K562 (cell line): Measurements from ENCODE around the gene GPN1. TPM values are rescaled to one million over a fixed set of nuclear protein-coding genes. Genes with fewer than 3 reads are reported as not detected.

Source experiments
- FOXK2 ChIP-seq, 2 experiments: fragments of 450-650 bp; IDR thresholded peaks in 1 of 2; conservative IDR thresholded peaks in 1 of 2; 2 replicates each; pipeline ENCODE4 v1.6.1; 2016; ENCODE audit warnings: low read depth in 2 of 2, mild to moderate bottlenecking in 1 of 2
- RCOR1 ChIP-seq, 2 experiments: IDR thresholded peaks; 2 replicates each; pipeline ENCODE4 v1.6.1; 2012; ENCODE audit warnings: low read depth in 2 of 2, low read length in 2 of 2, borderline replicate concordance in 1 of 2, improper control_type of control experiment in 1 of 2
- SAFB ChIP-seq: fragments of 200-400 bp; formaldehyde crosslinking; IDR thresholded peaks from 2 replicates; pipeline ENCODE4 v1.6.1; 2017; ENCODE audit warnings: low read depth, low read length, borderline replicate concordance
- TGIF2 ChIP-seq: sonication (generic); formaldehyde crosslinking; IDR thresholded peaks from 2 replicates; pipeline ENCODE4 v1.8.1; 2022; ENCODE audit warnings: mild to moderate bottlenecking, missing genetic modification reagents, moderate library complexity
- ZNF143 ChIP-seq: sonication (generic); formaldehyde crosslinking; IDR thresholded peaks from 2 replicates; pipeline ENCODE4 v1.9.0; 2022; ENCODE audit warnings: mild to moderate bottlenecking, missing genetic modification reagents
- polyA plus RNA-seq, 8 experiments: library from polyadenylated mRNA; depleted of rRNA in 4 of 8; stranded (reverse) in 5 of 8; unstranded in 3 of 8; fragments of >200 nt; fragmentation: Nextera tagmentation in 2 of 8; fragmentation: Illumina TruSeq in 1 of 8; extraction: Ambion mirVana in 2 of 8; extraction: Trizol in 1 of 8; gene quantifications; 2 replicates each; pipeline versions ENCODE4 v1.2.1 to v1.2.3, GENCODE V29; 2011 to 2014; ENCODE audit warnings: inconsistent platforms in 1 of 8, missing spikeins in 1 of 8
- total RNA-seq, 7 experiments: library from RNA; depleted of rRNA in 6 of 7; stranded (reverse); fragments of >200 nt in 6 of 7; fragmentation: Illumina TruSeq in 2 of 7; extraction: Trizol in 2 of 7; gene quantifications; 2 replicates each; pipeline versions ENCODE4 v1.2.1 to v1.2.3, GENCODE V29; 2011 to 2021; ENCODE audit warnings: low replicate concordance in 1 of 7
- TF ChIP-seq, protein P1 (sequence below), 2 experiments: fragments of 450-650 bp; formaldehyde crosslinking in 1 of 2; IDR thresholded peaks; 2 replicates each; pipeline versions ENCODE4 v1.4.0 to v1.6.1; 2014 to 2020; ENCODE audit warnings: mild to moderate bottlenecking in 2 of 2, borderline replicate concordance in 1 of 2, low read depth in 1 of 2
- TF ChIP-seq, protein P2 (sequence below): fragments of 200-400 bp; formaldehyde crosslinking; IDR thresholded peaks from 2 replicates; pipeline ENCODE4 v1.6.1; 2017; ENCODE audit warnings: mild to moderate bottlenecking, low read depth, low read length, moderate library complexity
- TF ChIP-seq, protein P3 (sequence below): fragments of 250-450 bp; sonication (Bioruptor Pico); IDR thresholded peaks from 2 replicates; pipeline ENCODE4 v1.5.1; 2021; ENCODE audit warnings: mild to moderate bottlenecking
- TF ChIP-seq, protein P4 (sequence below): fragments of 150-350 bp; conservative IDR thresholded peaks from 2 replicates; pipeline ENCODE4 v1.6.1; 2014; ENCODE audit warnings: low read length

Gene GPN1
- total and polyA plus RNA-seq, 9 of the 15 experiments (the other 6 are each of a cell fraction or from before 2014, with no cell fraction given): 23.4 to 171 (median 48.2) TPM

DNA sequence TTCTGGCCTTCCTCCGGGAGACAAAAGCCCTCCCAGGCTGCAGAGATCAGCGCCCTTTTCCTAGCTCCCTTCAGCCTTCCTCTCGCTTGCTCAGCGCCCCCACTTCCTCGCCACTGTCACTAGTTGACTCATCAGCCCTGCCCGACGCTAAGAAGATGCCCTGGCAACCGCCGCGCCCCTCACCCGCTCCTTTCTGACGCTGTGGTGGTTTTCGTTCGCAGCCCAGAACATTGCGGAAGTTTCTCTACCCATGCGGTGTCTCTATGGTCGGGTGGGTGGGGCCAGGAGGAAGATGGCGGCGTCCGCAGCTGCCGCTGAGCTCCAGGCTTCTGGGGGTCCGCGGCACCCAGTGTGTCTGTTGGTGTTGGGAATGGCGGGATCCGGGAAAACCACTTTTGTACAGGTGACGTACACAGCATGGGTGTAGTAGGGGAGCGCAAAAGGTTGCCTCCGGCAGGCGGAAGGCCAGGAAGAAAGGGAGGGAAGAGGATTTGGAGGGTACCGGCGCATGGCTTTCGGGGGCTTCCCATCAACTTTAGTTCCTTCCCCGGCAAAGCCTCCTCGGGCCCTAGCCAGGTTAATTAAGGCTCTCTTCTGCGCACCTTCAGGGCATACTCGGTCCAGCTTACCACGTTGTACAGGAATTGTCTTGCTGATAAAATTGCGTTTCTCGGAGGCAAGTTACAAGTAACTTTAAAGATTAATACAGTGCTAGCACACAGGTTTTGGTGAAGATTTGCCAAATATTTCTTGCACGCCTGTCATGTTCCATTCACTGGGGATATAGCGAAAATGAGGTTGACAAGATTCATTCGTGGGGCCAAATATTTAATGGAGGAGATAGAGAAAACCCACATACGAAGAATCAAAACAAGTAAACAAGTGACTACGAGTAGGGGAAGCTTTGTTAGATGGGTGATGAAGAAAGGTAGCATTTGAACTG lies at the start of gene GPN1, which contains the start of gene CCDC121 (continued):
- TF ChIP-seq, protein P1, sequence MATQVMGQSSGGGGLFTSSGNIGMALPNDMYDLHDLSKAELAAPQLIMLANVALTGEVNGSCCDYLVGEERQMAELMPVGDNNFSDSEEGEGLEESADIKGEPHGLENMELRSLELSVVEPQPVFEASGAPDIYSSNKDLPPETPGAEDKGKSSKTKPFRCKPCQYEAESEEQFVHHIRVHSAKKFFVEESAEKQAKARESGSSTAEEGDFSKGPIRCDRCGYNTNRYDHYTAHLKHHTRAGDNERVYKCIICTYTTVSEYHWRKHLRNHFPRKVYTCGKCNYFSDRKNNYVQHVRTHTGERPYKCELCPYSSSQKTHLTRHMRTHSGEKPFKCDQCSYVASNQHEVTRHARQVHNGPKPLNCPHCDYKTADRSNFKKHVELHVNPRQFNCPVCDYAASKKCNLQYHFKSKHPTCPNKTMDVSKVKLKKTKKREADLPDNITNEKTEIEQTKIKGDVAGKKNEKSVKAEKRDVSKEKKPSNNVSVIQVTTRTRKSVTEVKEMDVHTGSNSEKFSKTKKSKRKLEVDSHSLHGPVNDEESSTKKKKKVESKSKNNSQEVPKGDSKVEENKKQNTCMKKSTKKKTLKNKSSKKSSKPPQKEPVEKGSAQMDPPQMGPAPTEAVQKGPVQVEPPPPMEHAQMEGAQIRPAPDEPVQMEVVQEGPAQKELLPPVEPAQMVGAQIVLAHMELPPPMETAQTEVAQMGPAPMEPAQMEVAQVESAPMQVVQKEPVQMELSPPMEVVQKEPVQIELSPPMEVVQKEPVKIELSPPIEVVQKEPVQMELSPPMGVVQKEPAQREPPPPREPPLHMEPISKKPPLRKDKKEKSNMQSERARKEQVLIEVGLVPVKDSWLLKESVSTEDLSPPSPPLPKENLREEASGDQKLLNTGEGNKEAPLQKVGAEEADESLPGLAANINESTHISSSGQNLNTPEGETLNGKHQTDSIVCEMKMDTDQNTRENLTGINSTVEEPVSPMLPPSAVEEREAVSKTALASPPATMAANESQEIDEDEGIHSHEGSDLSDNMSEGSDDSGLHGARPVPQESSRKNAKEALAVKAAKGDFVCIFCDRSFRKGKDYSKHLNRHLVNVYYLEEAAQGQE (IDR thresholded peaks at IDR 0.05; ENCODE audit: borderline replicate concordance): no peak
- TF ChIP-seq, protein P1 (CRISPR knock-in tag; IDR thresholded peaks at IDR 0.05; ENCODE audit: low read depth): no peak
- TF ChIP-seq, protein P2, sequence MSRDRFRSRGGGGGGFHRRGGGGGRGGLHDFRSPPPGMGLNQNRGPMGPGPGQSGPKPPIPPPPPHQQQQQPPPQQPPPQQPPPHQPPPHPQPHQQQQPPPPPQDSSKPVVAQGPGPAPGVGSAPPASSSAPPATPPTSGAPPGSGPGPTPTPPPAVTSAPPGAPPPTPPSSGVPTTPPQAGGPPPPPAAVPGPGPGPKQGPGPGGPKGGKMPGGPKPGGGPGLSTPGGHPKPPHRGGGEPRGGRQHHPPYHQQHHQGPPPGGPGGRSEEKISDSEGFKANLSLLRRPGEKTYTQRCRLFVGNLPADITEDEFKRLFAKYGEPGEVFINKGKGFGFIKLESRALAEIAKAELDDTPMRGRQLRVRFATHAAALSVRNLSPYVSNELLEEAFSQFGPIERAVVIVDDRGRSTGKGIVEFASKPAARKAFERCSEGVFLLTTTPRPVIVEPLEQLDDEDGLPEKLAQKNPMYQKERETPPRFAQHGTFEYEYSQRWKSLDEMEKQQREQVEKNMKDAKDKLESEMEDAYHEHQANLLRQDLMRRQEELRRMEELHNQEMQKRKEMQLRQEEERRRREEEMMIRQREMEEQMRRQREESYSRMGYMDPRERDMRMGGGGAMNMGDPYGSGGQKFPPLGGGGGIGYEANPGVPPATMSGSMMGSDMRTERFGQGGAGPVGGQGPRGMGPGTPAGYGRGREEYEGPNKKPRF: no peak
- TF ChIP-seq ZNF143 (CRISPR knock-in tag) (no peak), FOXK2 (conservative IDR thresholded peaks at IDR 0.05 in 1 of 2, IDR thresholded peaks at IDR 0.05 in 1 of 2; ENCODE audit: low read depth in 2 of 2) (peak; percentile 75 to 81; a peak in 3 of 4 replicates), TGIF2 (CRISPR knock-in tag) (no peak), SAFB (no peak), RCOR1 (IDR thresholded peaks at IDR 0.05; ENCODE audit: borderline replicate concordance in 1 of 2, low read depth in 2 of 2, low read length in 2 of 2) (peak in 1 of 2 experiments; percentile 42; a peak in 1 of 4 replicates)
- TF ChIP-seq, protein P3, sequence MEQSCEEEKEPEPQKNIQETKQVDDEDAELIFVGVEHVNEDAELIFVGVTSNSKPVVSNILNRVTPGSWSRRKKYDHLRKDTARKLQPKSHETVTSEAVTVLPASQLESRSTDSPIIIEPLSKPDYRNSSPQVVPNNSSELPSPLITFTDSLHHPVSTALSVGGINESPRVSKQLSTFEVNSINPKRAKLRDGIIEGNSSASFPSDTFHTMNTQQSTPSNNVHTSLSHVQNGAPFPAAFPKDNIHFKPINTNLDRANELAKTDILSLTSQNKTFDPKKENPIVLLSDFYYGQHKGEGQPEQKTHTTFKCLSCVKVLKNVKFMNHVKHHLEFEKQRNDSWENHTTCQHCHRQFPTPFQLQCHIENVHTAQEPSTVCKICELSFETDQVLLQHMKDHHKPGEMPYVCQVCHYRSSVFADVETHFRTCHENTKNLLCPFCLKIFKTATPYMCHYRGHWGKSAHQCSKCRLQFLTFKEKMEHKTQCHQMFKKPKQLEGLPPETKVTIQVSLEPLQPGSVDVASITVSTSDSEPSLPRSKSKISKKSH (CRISPR knock-in tag): no peak
- TF ChIP-seq, protein P4, sequence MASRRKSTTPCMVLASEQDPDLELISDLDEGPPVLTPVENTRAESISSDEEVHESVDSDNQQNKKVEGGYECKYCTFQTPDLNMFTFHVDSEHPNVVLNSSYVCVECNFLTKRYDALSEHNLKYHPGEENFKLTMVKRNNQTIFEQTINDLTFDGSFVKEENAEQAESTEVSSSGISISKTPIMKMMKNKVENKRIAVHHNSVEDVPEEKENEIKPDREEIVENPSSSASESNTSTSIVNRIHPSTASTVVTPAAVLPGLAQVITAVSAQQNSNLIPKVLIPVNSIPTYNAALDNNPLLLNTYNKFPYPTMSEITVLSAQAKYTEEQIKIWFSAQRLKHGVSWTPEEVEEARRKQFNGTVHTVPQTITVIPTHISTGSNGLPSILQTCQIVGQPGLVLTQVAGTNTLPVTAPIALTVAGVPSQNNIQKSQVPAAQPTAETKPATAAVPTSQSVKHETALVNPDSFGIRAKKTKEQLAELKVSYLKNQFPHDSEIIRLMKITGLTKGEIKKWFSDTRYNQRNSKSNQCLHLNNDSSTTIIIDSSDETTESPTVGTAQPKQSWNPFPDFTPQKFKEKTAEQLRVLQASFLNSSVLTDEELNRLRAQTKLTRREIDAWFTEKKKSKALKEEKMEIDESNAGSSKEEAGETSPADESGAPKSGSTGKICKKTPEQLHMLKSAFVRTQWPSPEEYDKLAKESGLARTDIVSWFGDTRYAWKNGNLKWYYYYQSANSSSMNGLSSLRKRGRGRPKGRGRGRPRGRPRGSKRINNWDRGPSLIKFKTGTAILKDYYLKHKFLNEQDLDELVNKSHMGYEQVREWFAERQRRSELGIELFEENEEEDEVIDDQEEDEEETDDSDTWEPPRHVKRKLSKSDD: no peak
